ENCODE measurements around the gene NT5E. TPM values are rescaled to one million over a fixed set of nuclear protein-coding genes. Genes with fewer than 3 reads are reported as not detected.

The NT5E gene
- total RNA-seq, 1 experiment from 2014 or later = 15.8 TPM

- TF ChIP-seq EZH2 (IDR thresholded peaks at IDR 0.05; ENCODE audit: low read length, unreplicated experiment) (no peak), EZH2phosphoT487 (IDR thresholded peaks at IDR 0.05; ENCODE audit: borderline replicate concordance, low read length) (no peak), CTCF (conservative IDR thresholded peaks at IDR 0.05; ENCODE audit: low read depth, low read length) (no peak)
- Histone ChIP-seq H3K4me3 (ENCODE audit: low read length) (no peak overlapping the region), H4K20me1 (ENCODE audit: low read length) (no peaks in the 10 kb centered on the region), H3K27ac (ENCODE audit: low read length) (no peak overlapping the region), H2AFZ (ENCODE audit: low read length) (no peak overlapping the region), H3K9ac (ENCODE audit: low read length) (no peak overlapping the region), H3K9me3 (ENCODE audit: low read length) (no peaks in the 10 kb centered on the region), H3K9me2 (replicated peaks; ENCODE audit: low read length) (no peaks in the 10 kb centered on the region), H3K36me3 (ENCODE audit: low read depth, low read length) (no peaks in the 10 kb centered on the region), H3F3A (ENCODE audit: low read length, unreplicated experiment) (no peaks in the 10 kb centered on the region), H3K4me2 (ENCODE audit: low read length) (no peak overlapping the region), H3K79me2 (ENCODE audit: low read length) (peaks cover 12% of the 10 kb centered on the region; the same call in 1 of the 2 replicates), H3K27me3 (ENCODE audit: low read length) (no peaks in the 10 kb centered on the region), H3K4me1 (ENCODE audit: insufficient read depth, low read length) (peaks cover 55% of the 10 kb centered on the region)
- ATAC-seq (no peak), DNase-seq (no peak)
- ChIA-PET POLR2A (ENCODE audit: unreplicated experiment) (no interaction called here), CTCF (no interaction called here)
- BruUV-seq (replicated peaks) = no TSS peak
- intact Hi-C loops (cut with micrococcal nuclease) = no loop called here
These were observed 6.9 kb downstream of the NT5E start for GRCh38 chr6:85456782-85457181.

GRCh38 chr6:85458184-85458583 is 8.3 kb downstream of the NT5E start:
- H3K9ac ChIP-seq (ENCODE audit: low read length) = 0 out of 2 replicates have a peak overlapping the region, but pooled peaks have one; percentile 72
- H4K20me1 ChIP-seq (ENCODE audit: low read length) = no peaks in the 10 kb centered on the region
- CTCF ChIA-PET = no interaction called here
- no peak for TF ChIP-seq EZH2 (IDR thresholded peaks at IDR 0.05; ENCODE audit: low read length, unreplicated experiment)
- no peak for TF ChIP-seq EZH2phosphoT487 (IDR thresholded peaks at IDR 0.05; ENCODE audit: borderline replicate concordance, low read length)
- TF ChIP-seq CTCF (conservative IDR thresholded peaks at IDR 0.05; ENCODE audit: low read depth, low read length) = no peak
- H3K4me2 ChIP-seq (ENCODE audit: low read length) = peak overlapping the region; percentile 73; the same call in 1 of the 2 replicates
- no peak for ATAC-seq
- H3K9me2 ChIP-seq (replicated peaks; ENCODE audit: low read length) = no peaks in the 10 kb centered on the region
- H3K27me3 ChIP-seq (ENCODE audit: low read length) = no peaks in the 10 kb centered on the region
- H2AFZ ChIP-seq (ENCODE audit: low read length) = no peak overlapping the region
- peak overlapping the region; percentile 96 for H3K27ac ChIP-seq (ENCODE audit: low read length)
- no peaks in the 10 kb centered on the region for H3K79me2 ChIP-seq (ENCODE audit: low read length)
- no peaks in the 10 kb centered on the region for H3K9me3 ChIP-seq (ENCODE audit: low read length)
- POLR2A ChIA-PET (ENCODE audit: unreplicated experiment) = no interaction called here
- intact Hi-C loops (cut with micrococcal nuclease) = loop anchor here (2.0 kb wide), 1 partner anchor 103 kb away; no protein-coding TSS in a partner anchor
- H3F3A ChIP-seq (ENCODE audit: low read length, unreplicated experiment) = no peaks in the 10 kb centered on the region
- no peaks in the 10 kb centered on the region for H3K36me3 ChIP-seq (ENCODE audit: low read depth, low read length)
- no peak for DNase-seq
- H3K4me3 ChIP-seq (ENCODE audit: low read length) = peak overlapping the region; percentile 28; the same call in 1 of the 2 replicates
- BruUV-seq (replicated peaks) = no TSS peak
- peaks cover 56% of the 10 kb centered on the region for H3K4me1 ChIP-seq (ENCODE audit: insufficient read depth, low read length)

- no peaks in the 10 kb centered on the region for H3K79me2 ChIP-seq (ENCODE audit: low read length)
- TSS peak; percentile 71 for BruUV-seq (replicated peaks)
- H3K4me1 ChIP-seq (ENCODE audit: insufficient read depth, low read length) = peaks cover 62% of the 10 kb centered on the region
- no peaks in the 10 kb centered on the region for H3K36me3 ChIP-seq (ENCODE audit: low read depth, low read length)
- TF ChIP-seq CTCF (conservative IDR thresholded peaks at IDR 0.05; ENCODE audit: low read depth, low read length) (no peak), EZH2phosphoT487 (IDR thresholded peaks at IDR 0.05; ENCODE audit: borderline replicate concordance, low read length) (no peak)
- ATAC-seq (peak; percentile 7), DNase-seq (peak; percentile 58)
- H3K9ac ChIP-seq (ENCODE audit: low read length) = peak overlapping the region; percentile 72
- peak overlapping the region; percentile 73 for H3K4me2 ChIP-seq (ENCODE audit: low read length)
- peak overlapping the region; percentile 28; the same call in 1 of the 2 replicates for H3K4me3 ChIP-seq (ENCODE audit: low read length)
- ChIA-PET CTCF (interaction anchor here (1.0 kb wide), 1 partner anchor 9 kb away, joined by 7 read pairs; the partner anchor contains the start of gene NT5E), POLR2A (ENCODE audit: unreplicated experiment) (interaction anchor here (1.1 to 1.5 kb wide), 2 partner anchors 9 to 54 kb away, joined by 3 to 30 read pairs; partner anchors contain the start of gene NT5E)
- H3F3A ChIP-seq (ENCODE audit: low read length, unreplicated experiment) = no peaks in the 10 kb centered on the region
- H3K27me3 ChIP-seq (ENCODE audit: low read length) = no peaks in the 10 kb centered on the region
- no peaks in the 10 kb centered on the region for H3K9me3 ChIP-seq (ENCODE audit: low read length)
- no peaks in the 10 kb centered on the region for H4K20me1 ChIP-seq (ENCODE audit: low read length)
- H2AFZ ChIP-seq (ENCODE audit: low read length) = no peak overlapping the region
- H3K27ac ChIP-seq (ENCODE audit: low read length) = peak overlapping the region; percentile 96
- intact Hi-C loops (cut with micrococcal nuclease) = loop anchor here (1.0 to 2.0 kb wide), 3 partner anchors 8 to 104 kb away; partner anchors contain the start of gene NT5E
- no peaks in the 10 kb centered on the region for H3K9me2 ChIP-seq (replicated peaks; ENCODE audit: low read length)
These were observed 8.9 kb downstream of the NT5E start for GRCh38 chr6:85458782-85459181.
